Nephron progenitor cell (in vitro differentiated cells): ENCODE data around the gene CILP2.
A peak's percentile ranks its signal among the peaks of the same experiment; 100 is the strongest.

Experiments used
- DNase-seq: peaks from one replicate; pipeline ENCODE4 v3.0.0; 2021
- H3K27ac Mint-ChIP-seq: 2 replicates; pipeline ENCODE4 v1.8.0; 2021; ENCODE audit warnings: mild to moderate bottlenecking, moderate library complexity, mixed read lengths
- H3K27me3 Mint-ChIP-seq: 2 replicates; pipeline ENCODE4 v1.8.0; 2021; ENCODE audit warnings: mild to moderate bottlenecking, low read depth, mixed read lengths; ENCODE audit not compliant: poor library complexity
- H3K36me3 Mint-ChIP-seq: 2 replicates; pipeline ENCODE4 v1.8.0; 2021; ENCODE audit warnings: low read depth, mixed read lengths
- H3K4me1 Mint-ChIP-seq: 2 replicates; pipeline ENCODE4 v1.8.0; 2021; ENCODE audit warnings: mixed read lengths
- H3K4me3 Mint-ChIP-seq: 2 replicates; pipeline ENCODE4 v1.8.0; 2021; ENCODE audit warnings: mild to moderate bottlenecking, moderate library complexity, mixed read lengths
- H3K9me3 Mint-ChIP-seq: 2 replicates; pipeline ENCODE4 v1.8.0; 2021; ENCODE audit warnings: mild to moderate bottlenecking, moderate library complexity, mixed read lengths
- CTCF ChIP-seq: fragments of 200-600 bp; sonication (generic); IDR thresholded peaks from 2 replicates; pipeline ENCODE4 v1.5.0; 2021; ENCODE audit warnings: antibody characterized with exemption

CILP2 gene

GRCh38 chr19:19523177-19523576 lies 14.9 kb upstream of the CILP2 start:
- no peak overlapping the region for H3K27ac Mint-ChIP-seq
- no peak overlapping the region for H3K4me3 Mint-ChIP-seq
- peaks cover 3% of the 10 kb centered on the region for H3K9me3 Mint-ChIP-seq
- no peak for TF ChIP-seq CTCF
- DNase-seq: no peak
- H3K36me3 Mint-ChIP-seq: peaks cover 30% of the 10 kb centered on the region
- H3K4me1 Mint-ChIP-seq: peaks cover 50% of the 10 kb centered on the region
- peaks cover 9% of the 10 kb centered on the region for H3K27me3 Mint-ChIP-seq

GRCh38 chr19:19524053-19524452 lies 14.0 kb upstream of the CILP2 start:
- Mint-ChIP-seq H3K36me3 (peaks cover 28% of the 10 kb centered on the region), H3K4me1 (peaks cover 49% of the 10 kb centered on the region), H3K27ac (peak overlapping the region; percentile 83), H3K9me3 (peaks cover 3% of the 10 kb centered on the region), H3K27me3 (peaks cover 9% of the 10 kb centered on the region), H3K4me3 (no peak overlapping the region)
- TF ChIP-seq CTCF: no peak
- no peak for DNase-seq

GRCh38 chr19:19525611-19526380 lies 12.3 kb upstream of the CILP2 start:
- no peak for TF ChIP-seq CTCF
- peak; percentile 37 for DNase-seq
- H3K4me3 Mint-ChIP-seq: peak overlapping the region; percentile 30
- H3K4me1 Mint-ChIP-seq: peaks cover 52% of the 10 kb centered on the region
- H3K27me3 Mint-ChIP-seq: peaks cover 11% of the 10 kb centered on the region
- peaks cover 19% of the 10 kb centered on the region for H3K36me3 Mint-ChIP-seq
- peak overlapping the region; percentile 96 for H3K27ac Mint-ChIP-seq
- H3K9me3 Mint-ChIP-seq: peaks cover 3% of the 10 kb centered on the region

- no peak for TF ChIP-seq CTCF
- DNase-seq: no peak
- Mint-ChIP-seq H3K4me3 (peak overlapping the region; percentile 58), H3K27ac (peak overlapping the region; percentile 96), H3K9me3 (no peaks in the 10 kb centered on the region), H3K27me3 (peaks cover 11% of the 10 kb centered on the region), H3K4me1 (peaks cover 56% of the 10 kb centered on the region), H3K36me3 (peaks cover 17% of the 10 kb centered on the region)
These were observed 11.3 kb upstream of the CILP2 start for GRCh38 chr19:19526581-19527370.

- H3K27ac Mint-ChIP-seq: peak overlapping the region; percentile 66
- H3K27me3 Mint-ChIP-seq: peaks cover 14% of the 10 kb centered on the region
- H3K36me3 Mint-ChIP-seq: peaks cover 21% of the 10 kb centered on the region
- DNase-seq: no peak
- H3K9me3 Mint-ChIP-seq: no peaks in the 10 kb centered on the region
- peaks cover 61% of the 10 kb centered on the region for H3K4me1 Mint-ChIP-seq
- no peak for TF ChIP-seq CTCF
- H3K4me3 Mint-ChIP-seq: no peak overlapping the region
These were observed 10.8 kb upstream of the CILP2 start for GRCh38 chr19:19527371-19527656.
